Activated gamma-delta T cell treated with Interleukin-2 at 50 U/mL for 16 hours (primary cell): Measurements from ENCODE around the gene NCAPD3.

Experiments used
- DNase-seq: peaks from one replicate; pipeline ENCODE4 v3.0.0-alpha.2; 2020

Gene NCAPD3

GRCh38 chr11:134158023-134158422, 65.7 kb downstream of the NCAPD3 start:
- no peak for DNase-seq

- no peak for DNase-seq
Observed at GRCh38 chr11:134157451-134157850, 66.3 kb downstream of the NCAPD3 start.

GRCh38 chr11:134155946-134156865, 67.6 kb downstream of the NCAPD3 start:
- no peak for DNase-seq

- DNase-seq: no peak
Observed at GRCh38 chr11:134155456-134155855, 68.3 kb downstream of the NCAPD3 start.

GRCh38 chr11:134154441-134154840, 69.3 kb downstream of the NCAPD3 start:
- no peak for DNase-seq

GRCh38 chr11:134153147-134153905, 70.4 kb downstream of the NCAPD3 start:
- no peak for DNase-seq

GRCh38 chr11:134152696-134153095, 71.1 kb downstream of the NCAPD3 start:
- no peak for DNase-seq

GRCh38 chr11:134151083-134151747, 72.6 kb downstream of the NCAPD3 start:
- no peak for DNase-seq

- DNase-seq: no peak
Observed at GRCh38 chr11:134150195-134150903, 73.4 kb downstream of the NCAPD3 start.

GRCh38 chr11:134149371-134149770, 74.4 kb downstream of the NCAPD3 start:
- no peak for DNase-seq

- DNase-seq: no peak
Observed at GRCh38 chr11:134146598-134146997, 77.2 kb downstream of the NCAPD3 start.

GRCh38 chr11:134145715-134146114, 78.1 kb downstream of the NCAPD3 start:
- no peak for DNase-seq

GRCh38 chr11:134144744-134145143, 79.0 kb downstream of the NCAPD3 start:
- no peak for DNase-seq

GRCh38 chr11:134143801-134144200, 80.0 kb downstream of the NCAPD3 start:
- no peak for DNase-seq

- no peak for DNase-seq
Observed at GRCh38 chr11:134142536-134142935, 81.2 kb downstream of the NCAPD3 start.

GRCh38 chr11:134140961-134141490, 82.7 kb downstream of the NCAPD3 start:
- no peak for DNase-seq

- peak; percentile 38 for DNase-seq
Observed at GRCh38 chr11:134139873-134140331, 83.9 kb downstream of the NCAPD3 start.

GRCh38 chr11:134139303-134139872, 84.4 kb downstream of the NCAPD3 start:
- DNase-seq: no peak

GRCh38 chr11:134138376-134138775, 85.4 kb downstream of the NCAPD3 start:
- DNase-seq: no peak

- DNase-seq: no peak
Observed at GRCh38 chr11:134134167-134134566, 89.6 kb downstream of the NCAPD3 start.

- DNase-seq: no peak
Observed at GRCh38 chr11:134132808-134133207, 91.0 kb downstream of the NCAPD3 start.
